GM19099 (cell line): ENCODE results near the gene FAF1.

Experiments
- POLR2A ChIP-seq: IDR thresholded peaks from 3 replicates; pipeline ENCODE4 v1.6.1; 2011; ENCODE audit warnings: low read depth; ENCODE audit not compliant: insufficient read length; ENCODE audit errors: extremely low read depth

The FAF1 gene

GRCh38 chr1:50522691-50523342 is 437.2 kb downstream of the FAF1 start:
- no peak for TF ChIP-seq POLR2A

GRCh38 chr1:50521703-50522102 is 438.4 kb downstream of the FAF1 start:
- TF ChIP-seq POLR2A = no peak

- no peak for TF ChIP-seq POLR2A
Measured at GRCh38 chr1:50517488-50517887, 442.6 kb downstream of the FAF1 start.

- no peak for TF ChIP-seq POLR2A
Measured at GRCh38 chr1:50516056-50516455, 444.0 kb downstream of the FAF1 start.

DNA sequence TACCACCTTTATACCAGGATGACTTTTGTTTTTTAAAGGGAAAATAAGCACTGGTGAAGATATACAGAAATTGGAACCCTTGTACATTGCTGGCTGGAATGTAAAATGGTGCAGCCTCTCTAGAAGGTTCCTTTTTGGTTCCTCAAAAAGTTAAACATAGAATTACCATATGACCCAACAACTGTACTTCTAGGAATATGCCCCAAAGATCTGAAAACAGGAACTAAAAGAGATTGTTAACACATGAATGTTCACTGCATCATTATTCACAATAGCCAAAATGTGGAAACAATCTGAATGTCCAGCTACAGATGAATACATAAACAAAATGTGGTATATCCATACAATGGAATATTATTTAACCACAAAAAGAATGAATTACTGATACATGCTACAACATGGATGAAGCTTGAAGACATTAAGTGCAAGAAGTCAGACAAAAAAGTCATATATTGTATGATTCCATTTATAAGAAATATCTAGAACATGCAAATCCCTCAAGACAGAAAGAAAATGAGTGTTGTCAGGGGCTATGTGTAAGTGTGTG is 452.0 kb downstream of the FAF1 start:
- TF ChIP-seq POLR2A = no peak

DNA sequence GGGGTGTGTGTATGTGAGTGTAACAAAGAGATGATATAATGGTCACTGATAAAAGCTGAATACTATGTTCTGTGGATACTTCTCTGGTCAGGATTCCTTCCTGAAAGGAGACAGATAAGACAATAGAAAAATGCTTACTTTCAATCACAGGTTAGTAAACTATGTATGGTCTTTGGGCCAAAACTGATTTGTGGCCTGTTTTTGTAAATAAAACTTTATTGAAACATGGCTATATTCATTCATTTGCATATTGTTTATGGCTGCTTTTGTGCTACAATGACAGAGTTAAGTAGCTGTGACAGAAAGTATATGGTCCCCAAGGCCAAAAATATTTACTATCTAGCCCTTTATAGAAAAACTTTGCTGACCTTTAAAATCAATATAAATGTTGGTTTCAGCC is 454.6 kb downstream of the FAF1 start:
- TF ChIP-seq POLR2A = no peak

DNA sequence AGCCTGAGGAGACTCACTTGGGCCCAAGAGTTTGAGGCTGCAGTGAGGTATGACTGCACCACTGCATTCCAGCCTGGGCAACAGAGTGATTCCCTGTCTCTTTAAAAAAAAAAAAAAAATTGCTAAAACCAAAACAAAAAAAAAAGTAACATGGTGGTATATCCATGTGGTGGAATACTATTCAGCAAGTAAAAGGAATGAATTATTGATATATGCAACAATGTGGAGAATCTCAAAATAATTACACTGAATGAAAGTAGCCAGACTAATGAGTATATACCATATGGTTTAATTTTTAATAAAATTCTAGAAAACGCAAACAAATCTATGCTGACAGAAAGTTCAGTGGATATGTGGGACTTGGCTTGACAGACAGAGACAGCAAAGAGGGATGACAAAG is 456.6 kb downstream of the FAF1 start:
- TF ChIP-seq POLR2A = no peak

DNA sequence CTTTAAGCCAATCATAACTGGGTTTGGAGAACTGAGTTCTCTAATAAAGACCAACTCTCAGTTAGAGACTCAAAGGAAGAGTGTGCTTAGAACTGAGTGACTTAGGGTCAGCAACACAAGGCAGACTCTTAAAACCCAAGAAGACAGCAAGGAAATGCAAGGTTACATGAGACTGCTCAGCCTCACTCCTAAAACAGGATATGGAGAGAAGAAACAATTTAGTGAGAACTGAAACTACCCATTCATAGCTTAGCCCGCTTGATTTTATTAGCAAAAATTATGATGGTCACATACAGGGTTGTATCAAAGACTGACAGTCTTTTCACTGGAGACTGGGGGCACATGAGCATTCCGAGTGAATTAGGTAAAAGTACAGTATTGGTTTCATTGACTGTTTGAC is 457.9 kb downstream of the FAF1 start:
- no peak for TF ChIP-seq POLR2A

DNA sequence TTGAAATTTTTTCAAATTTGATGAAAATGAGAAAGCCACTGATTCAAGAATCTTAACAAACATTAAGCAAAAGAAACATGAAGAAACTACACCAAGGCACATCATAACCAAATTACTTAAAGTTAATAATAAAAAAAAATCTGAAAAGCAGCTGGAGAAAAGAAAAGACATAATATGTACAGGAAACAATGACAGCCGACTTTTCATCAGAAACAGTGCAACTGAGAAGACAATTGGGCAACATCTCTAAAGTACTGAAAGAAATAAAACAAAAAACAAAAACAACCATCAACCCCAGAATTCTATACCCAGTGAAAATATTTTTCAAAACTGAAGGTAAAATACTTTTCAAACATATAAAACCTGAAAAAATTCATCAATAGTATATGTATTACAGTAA is 463.1 kb downstream of the FAF1 start:
- no peak for TF ChIP-seq POLR2A

GRCh38 chr1:50493710-50494109 is 466.4 kb downstream of the FAF1 start:
- no peak for TF ChIP-seq POLR2A

DNA sequence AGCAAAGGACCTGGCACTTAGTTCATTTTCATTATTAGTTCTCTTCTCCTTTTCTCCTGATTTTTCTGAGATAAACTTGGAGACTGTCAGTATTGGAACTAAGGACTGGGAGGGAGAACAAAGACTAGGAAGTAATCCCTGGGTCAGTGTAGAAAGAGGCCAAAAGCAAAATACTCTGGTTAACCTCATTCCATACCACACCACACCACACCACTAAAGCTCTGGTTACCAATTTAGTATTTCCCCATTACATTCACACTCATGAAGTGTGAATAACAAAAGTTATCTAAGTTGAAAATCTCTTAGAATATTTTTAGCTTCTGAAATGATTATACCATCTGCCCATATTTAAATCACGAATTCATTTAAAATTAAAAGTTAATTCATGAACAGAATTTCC is 467.9 kb downstream of the FAF1 start:
- TF ChIP-seq POLR2A = no peak

- no peak for TF ChIP-seq POLR2A
Measured at GRCh38 chr1:50491142-50491541, 468.9 kb downstream of the FAF1 start.

DNA sequence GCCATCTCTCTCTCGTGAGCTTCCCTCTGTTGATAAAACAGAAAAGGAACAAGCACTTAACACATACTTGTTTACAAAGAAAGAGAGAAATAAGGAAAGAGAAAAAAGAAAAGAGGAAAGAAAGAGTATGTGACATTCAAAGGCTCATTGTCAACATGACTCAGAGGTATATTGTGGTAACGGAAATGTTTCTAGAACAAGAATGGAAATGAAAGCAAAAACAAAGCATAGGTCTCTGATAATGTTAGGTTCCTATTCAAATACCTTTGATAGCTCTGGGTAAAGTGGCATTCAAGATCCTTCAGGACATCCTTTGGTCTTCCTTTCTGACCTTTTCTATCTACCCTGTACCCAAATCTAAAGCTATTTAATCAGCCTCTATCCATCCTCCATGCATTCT is 469.4 kb downstream of the FAF1 start:
- no peak for TF ChIP-seq POLR2A

GRCh38 chr1:50488876-50489275 is 471.2 kb downstream of the FAF1 start:
- TF ChIP-seq POLR2A = no peak

- no peak for TF ChIP-seq POLR2A
Measured at GRCh38 chr1:50488356-50488755, 471.7 kb downstream of the FAF1 start.

DNA sequence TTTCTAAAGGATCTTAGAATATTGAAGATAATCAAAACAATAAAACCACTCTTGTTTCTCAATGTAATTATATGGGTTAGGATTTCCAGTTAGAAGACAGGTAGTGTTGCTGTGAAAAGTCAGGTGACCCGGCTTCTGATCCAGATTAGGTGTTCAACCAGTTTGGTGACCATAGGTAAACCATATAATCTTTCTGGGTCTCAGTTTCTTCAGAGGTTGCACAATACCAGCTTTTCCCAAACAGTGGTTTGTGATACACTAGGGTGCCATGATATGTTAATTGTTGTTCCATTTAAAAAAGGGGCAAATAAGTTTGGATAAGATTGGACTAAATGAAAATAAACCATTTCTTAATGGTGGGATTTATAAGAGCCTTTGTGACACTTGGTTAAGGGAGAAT is 472.3 kb downstream of the FAF1 start:
- no peak for TF ChIP-seq POLR2A
